ENCODE results near the gene ACTG1. TPM values are rescaled to one million over a fixed set of nuclear protein-coding genes. Genes with fewer than 3 reads are reported as not detected.

Gene ACTG1
- total and polyA plus RNA-seq, 2 of the 4 experiments (the other 2 are of a cell fraction): 10,907 to 15,732 TPM

DNA sequence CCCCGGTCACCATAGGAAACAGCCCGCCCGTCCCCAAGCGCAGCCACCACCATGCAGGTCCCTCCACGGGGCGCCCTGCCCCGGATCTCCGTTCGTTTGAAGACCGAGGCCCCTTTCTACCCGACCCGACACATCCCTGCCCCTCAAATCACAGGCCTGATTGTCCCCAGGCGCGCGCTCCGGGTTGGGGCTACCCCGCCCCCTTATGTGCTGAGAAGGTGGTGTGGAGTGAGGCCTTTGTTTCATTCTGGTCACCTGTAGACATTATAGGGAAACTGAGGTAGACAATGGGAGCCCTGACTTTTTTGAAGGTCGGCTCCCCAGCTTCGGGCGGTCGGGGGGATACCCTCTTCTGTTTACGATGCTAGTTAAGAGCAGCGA lies 763 bp upstream of the ACTG1 start (continued):
- no peak for TF ChIP-seq BHLHE40 (IDR thresholded peaks at IDR 0.05; ENCODE audit: low read depth, low read length)
- TF ChIP-seq, protein P1, sequence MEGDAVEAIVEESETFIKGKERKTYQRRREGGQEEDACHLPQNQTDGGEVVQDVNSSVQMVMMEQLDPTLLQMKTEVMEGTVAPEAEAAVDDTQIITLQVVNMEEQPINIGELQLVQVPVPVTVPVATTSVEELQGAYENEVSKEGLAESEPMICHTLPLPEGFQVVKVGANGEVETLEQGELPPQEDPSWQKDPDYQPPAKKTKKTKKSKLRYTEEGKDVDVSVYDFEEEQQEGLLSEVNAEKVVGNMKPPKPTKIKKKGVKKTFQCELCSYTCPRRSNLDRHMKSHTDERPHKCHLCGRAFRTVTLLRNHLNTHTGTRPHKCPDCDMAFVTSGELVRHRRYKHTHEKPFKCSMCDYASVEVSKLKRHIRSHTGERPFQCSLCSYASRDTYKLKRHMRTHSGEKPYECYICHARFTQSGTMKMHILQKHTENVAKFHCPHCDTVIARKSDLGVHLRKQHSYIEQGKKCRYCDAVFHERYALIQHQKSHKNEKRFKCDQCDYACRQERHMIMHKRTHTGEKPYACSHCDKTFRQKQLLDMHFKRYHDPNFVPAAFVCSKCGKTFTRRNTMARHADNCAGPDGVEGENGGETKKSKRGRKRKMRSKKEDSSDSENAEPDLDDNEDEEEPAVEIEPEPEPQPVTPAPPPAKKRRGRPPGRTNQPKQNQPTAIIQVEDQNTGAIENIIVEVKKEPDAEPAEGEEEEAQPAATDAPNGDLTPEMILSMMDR (conservative IDR thresholded peaks at IDR 0.05; ENCODE audit: low read depth, low read length): no peak
- TF ChIP-seq RFX5 (IDR thresholded peaks at IDR 0.05; ENCODE audit: low read depth, low read length): no peak
